Neural progenitor cell (in vitro differentiated cells): ENCODE results near the gene CDC16. TPM values are rescaled to one million over a fixed set of nuclear protein-coding genes. Genes with fewer than 3 reads are reported as not detected.
"Not testable (repeated sequence)": the region's sequence is repeated elsewhere in the genome, so short reads cannot be mapped to it uniquely, and the experiment has no call there.

Experiments
- DNase-seq: peaks from one replicate; pipeline ENCODE4 v3.0.0-alpha.2; 2016; ENCODE audit warnings: low spot score
- H2AFZ ChIP-seq: fragments of 200-600 bp; sonication (generic); replicated peaks from 2 replicates; pipeline ENCODE4 v1.6.1; 2016; ENCODE audit warnings: antibody characterized with exemption
- H3F3A ChIP-seq: fragments of 200-600 bp; sonication (generic); 2 replicates; pipeline ENCODE4 v1.6.1; 2016; ENCODE audit warnings: antibody characterized with exemption, low read depth
- H3K27ac ChIP-seq: fragments of 200-600 bp; sonication (generic); 2 replicates; pipeline ENCODE4 v1.5.1; 2016; ENCODE audit warnings: mild to moderate bottlenecking
- H3K27me3 ChIP-seq: fragments of 200-600 bp; sonication (generic); 2 replicates; pipeline ENCODE4 v1.6.1; 2016; ENCODE audit warnings: mild to moderate bottlenecking, moderate library complexity
- H3K36me3 ChIP-seq: fragments of 200-600 bp; sonication (generic); 2 replicates; pipeline ENCODE4 v1.5.1; 2016
- H3K4me1 ChIP-seq: fragments of 200-600 bp; sonication (generic); 2 replicates; pipeline ENCODE4 v1.6.1; 2016; ENCODE audit warnings: mixed run types
- H3K4me2 ChIP-seq: fragments of 200-600 bp; sonication (generic); 2 replicates; pipeline ENCODE4 v1.6.1; 2016
- H3K4me3 ChIP-seq: fragments of 200-600 bp; sonication (generic); 2 replicates; pipeline ENCODE4 v1.5.1; 2016
- H3K79me2 ChIP-seq: fragments of 200-600 bp; sonication (generic); 2 replicates; pipeline ENCODE4 v1.6.1; 2016; ENCODE audit warnings: low read depth
- H3K9ac ChIP-seq: fragments of 200-600 bp; sonication (generic); 2 replicates; pipeline ENCODE4 v1.6.1; 2016
- H3K9me3 ChIP-seq: fragments of 200-600 bp; sonication (generic); 2 replicates; pipeline ENCODE4 v1.5.1; 2016; ENCODE audit warnings: low read depth
- H4K20me1 ChIP-seq: fragments of 200-600 bp; sonication (generic); 2 replicates; pipeline ENCODE4 v1.6.1; 2016; ENCODE audit warnings: low read depth
- H3K27ac Mint-ChIP-seq: 3 replicates; pipeline ENCODE4 v1.8.0; 2021; ENCODE audit warnings: mixed read lengths
- H3K27me3 Mint-ChIP-seq: 2 replicates; pipeline ENCODE4 v1.8.0; 2022; ENCODE audit warnings: low read depth, mild to moderate bottlenecking, inconsistent platforms, moderate library complexity, mixed read lengths; ENCODE audit not compliant: insufficient read depth
- H3K36me3 Mint-ChIP-seq: 3 replicates; pipeline ENCODE4 v1.8.0; 2021; ENCODE audit warnings: mixed read lengths
- H3K4me1 Mint-ChIP-seq: 3 replicates; pipeline ENCODE4 v1.8.0; 2021; ENCODE audit warnings: mixed read lengths
- H3K4me3 Mint-ChIP-seq: 3 replicates; pipeline ENCODE4 v1.8.0; 2021; ENCODE audit warnings: mild to moderate bottlenecking, moderate library complexity, mixed read lengths
- H3K9me3 Mint-ChIP-seq: 3 replicates; pipeline ENCODE4 v1.8.0; 2020; ENCODE audit warnings: mixed read lengths
- EZH2 ChIP-seq: fragments of 200-600 bp; sonication (generic); IDR thresholded peaks from 2 replicates; pipeline ENCODE4 v1.6.1; 2017; ENCODE audit warnings: antibody characterized with exemption, mild to moderate bottlenecking, moderate library complexity
- EZH2phosphoT487 ChIP-seq: fragments of 200-600 bp; sonication (generic); IDR thresholded peaks from 2 replicates; pipeline ENCODE4 v1.6.1; 2017; ENCODE audit warnings: antibody characterized with exemption
- total RNA-seq: library from RNA; depleted of rRNA; stranded (reverse); fragments of >200 nt; gene quantifications from 2 replicates; pipeline ENCODE4 v1.2.3, GENCODE V29; 2015; ENCODE audit warnings: low replicate concordance
- TF ChIP-seq, protein P1 (sequence below): fragments of 200-600 bp; sonication (generic); IDR thresholded peaks from 2 replicates; pipeline ENCODE4 v1.5.1; 2017; ENCODE audit warnings: antibody characterized with exemption, mild to moderate bottlenecking

Gene CDC16
- total RNA-seq, 1 donor from 2014 or later = 69.6 TPM

DNA sequence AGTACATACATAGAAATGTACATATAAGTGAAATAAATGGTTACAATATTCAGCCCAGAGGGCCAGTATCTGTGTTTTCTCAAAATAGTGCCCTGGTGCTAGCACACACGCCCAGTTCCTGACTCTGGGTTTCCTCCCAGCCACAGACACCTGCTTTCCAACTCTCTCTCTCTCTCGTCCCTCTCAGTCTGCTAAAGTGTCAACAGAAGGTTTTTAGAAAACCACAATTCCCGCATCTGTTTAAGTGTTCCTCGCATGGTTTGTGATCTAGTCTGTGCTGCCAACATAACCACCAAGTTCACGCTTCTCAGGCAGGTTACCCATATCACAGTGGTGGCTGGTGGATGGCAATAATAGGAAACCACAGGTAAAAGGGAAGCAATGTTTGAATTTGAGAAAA is 28.9 kb downstream of the CDC16 start:
- no peaks in the 10 kb centered on the region for H4K20me1 ChIP-seq
- H3K4me1 ChIP-seq = no peaks in the 10 kb centered on the region
- no peak overlapping the region for H3K4me3 Mint-ChIP-seq
- no peak overlapping the region for H2AFZ ChIP-seq
- no peak for DNase-seq
- no peaks in the 10 kb centered on the region for H3F3A ChIP-seq
- H3K4me3 ChIP-seq = no peak overlapping the region
- peaks cover 43% of the 10 kb centered on the region for H3K36me3 Mint-ChIP-seq
- peaks cover 16% of the 10 kb centered on the region for H3K36me3 ChIP-seq
- H3K27me3 ChIP-seq = no peaks in the 10 kb centered on the region
- no peaks in the 10 kb centered on the region for H3K27me3 Mint-ChIP-seq
- no peaks in the 10 kb centered on the region for H3K9me3 ChIP-seq
- no peaks in the 10 kb centered on the region for H3K9me3 Mint-ChIP-seq
- no peak overlapping the region for H3K27ac Mint-ChIP-seq
- H3K27ac ChIP-seq = no peak overlapping the region
- no peak for TF ChIP-seq EZH2phosphoT487
- TF ChIP-seq EZH2 = no peak
- TF ChIP-seq, protein P1, sequence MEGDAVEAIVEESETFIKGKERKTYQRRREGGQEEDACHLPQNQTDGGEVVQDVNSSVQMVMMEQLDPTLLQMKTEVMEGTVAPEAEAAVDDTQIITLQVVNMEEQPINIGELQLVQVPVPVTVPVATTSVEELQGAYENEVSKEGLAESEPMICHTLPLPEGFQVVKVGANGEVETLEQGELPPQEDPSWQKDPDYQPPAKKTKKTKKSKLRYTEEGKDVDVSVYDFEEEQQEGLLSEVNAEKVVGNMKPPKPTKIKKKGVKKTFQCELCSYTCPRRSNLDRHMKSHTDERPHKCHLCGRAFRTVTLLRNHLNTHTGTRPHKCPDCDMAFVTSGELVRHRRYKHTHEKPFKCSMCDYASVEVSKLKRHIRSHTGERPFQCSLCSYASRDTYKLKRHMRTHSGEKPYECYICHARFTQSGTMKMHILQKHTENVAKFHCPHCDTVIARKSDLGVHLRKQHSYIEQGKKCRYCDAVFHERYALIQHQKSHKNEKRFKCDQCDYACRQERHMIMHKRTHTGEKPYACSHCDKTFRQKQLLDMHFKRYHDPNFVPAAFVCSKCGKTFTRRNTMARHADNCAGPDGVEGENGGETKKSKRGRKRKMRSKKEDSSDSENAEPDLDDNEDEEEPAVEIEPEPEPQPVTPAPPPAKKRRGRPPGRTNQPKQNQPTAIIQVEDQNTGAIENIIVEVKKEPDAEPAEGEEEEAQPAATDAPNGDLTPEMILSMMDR = no peak
- no peak overlapping the region for H3K4me2 ChIP-seq
- no peaks in the 10 kb centered on the region for H3K4me1 Mint-ChIP-seq
- H3K79me2 ChIP-seq = no peaks in the 10 kb centered on the region
- no peak overlapping the region for H3K9ac ChIP-seq

DNA sequence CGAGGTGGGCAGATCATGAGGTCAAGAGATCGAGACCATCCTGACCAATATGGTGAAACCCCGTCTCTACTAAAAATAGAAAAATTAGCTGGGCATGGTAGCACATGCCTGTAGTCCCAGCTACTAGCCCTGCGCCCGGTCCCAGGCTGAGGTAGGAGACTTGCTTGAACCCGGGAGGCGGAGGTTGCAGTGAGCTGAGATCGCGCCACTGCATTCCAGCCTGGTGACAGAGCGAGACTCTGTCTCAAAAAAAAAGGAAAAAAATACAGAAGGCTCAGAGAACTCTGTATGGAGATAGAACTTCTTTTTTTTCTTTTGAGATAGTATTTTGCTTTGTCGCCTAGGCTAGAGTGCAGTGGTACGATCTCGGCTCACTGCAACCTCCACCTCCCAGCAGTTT is 29.6 kb downstream of the CDC16 start:
- H3K79me2 ChIP-seq, H3K27me3 Mint-ChIP-seq, H3K4me1 Mint-ChIP-seq, H3K9ac ChIP-seq, H3K4me3 ChIP-seq, H3K27me3 ChIP-seq, H3K9me3 ChIP-seq, H3F3A ChIP-seq, DNase-seq, H3K27ac Mint-ChIP-seq, H2AFZ ChIP-seq, H3K4me3 Mint-ChIP-seq, H4K20me1 ChIP-seq, H3K4me1 ChIP-seq, H3K4me2 ChIP-seq, H3K27ac ChIP-seq, H3K9me3 Mint-ChIP-seq: not testable (repeated sequence)
- peaks cover 12% of the 10 kb centered on the region for H3K36me3 ChIP-seq
- H3K36me3 Mint-ChIP-seq = peaks cover 47% of the 10 kb centered on the region

GRCh38 chr13:114264886-114265611 is 30.4 kb downstream of the CDC16 start:
- Histone ChIP-seq H3K36me3 (peaks cover 10% of the 10 kb centered on the region), H3K9ac (no peak overlapping the region), H3K79me2 (no peaks in the 10 kb centered on the region), H2AFZ (no peak overlapping the region), H3K27me3 (no peaks in the 10 kb centered on the region), H3K4me1 (no peaks in the 10 kb centered on the region), H3F3A (no peaks in the 10 kb centered on the region), H3K9me3 (no peaks in the 10 kb centered on the region), H3K4me3 (no peak overlapping the region), H3K4me2 (no peak overlapping the region), H3K27ac (no peak overlapping the region), H4K20me1 (no peaks in the 10 kb centered on the region)
- H3K9me3 Mint-ChIP-seq = no peaks in the 10 kb centered on the region
- peaks cover 47% of the 10 kb centered on the region for H3K36me3 Mint-ChIP-seq
- TF ChIP-seq, protein P1 = no peak
- TF ChIP-seq EZH2 (no peak), EZH2phosphoT487 (no peak)
- no peak for DNase-seq
- no peak overlapping the region for H3K4me3 Mint-ChIP-seq
- H3K4me1 Mint-ChIP-seq = no peaks in the 10 kb centered on the region
- no peaks in the 10 kb centered on the region for H3K27me3 Mint-ChIP-seq
- H3K27ac Mint-ChIP-seq = no peak overlapping the region

DNA sequence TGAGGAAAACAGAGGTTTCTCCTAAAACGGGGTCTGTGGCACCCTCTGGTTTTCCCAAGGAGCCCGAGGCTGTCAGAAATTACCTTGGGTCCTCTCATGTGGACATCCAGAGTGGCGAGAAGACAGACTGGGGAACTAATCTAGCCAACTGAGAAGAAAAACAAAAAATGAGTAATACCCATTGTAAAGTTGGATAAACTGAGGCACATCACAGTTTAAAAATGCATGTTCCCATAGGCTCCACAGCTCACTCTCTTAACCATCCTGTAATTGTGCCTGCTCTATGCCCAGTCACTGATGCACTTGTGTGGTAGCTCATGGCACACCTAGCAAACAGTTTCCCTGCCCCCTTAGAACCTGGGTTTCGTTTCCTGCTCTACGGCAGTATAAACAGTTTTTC is 31.5 kb downstream of the CDC16 start:
- no peaks in the 10 kb centered on the region for H3K4me1 Mint-ChIP-seq
- H4K20me1 ChIP-seq = no peaks in the 10 kb centered on the region
- H3K27me3 ChIP-seq = no peaks in the 10 kb centered on the region
- TF ChIP-seq, protein P1 = no peak
- TF ChIP-seq EZH2phosphoT487 (no peak), EZH2 (no peak)
- no peak overlapping the region for H2AFZ ChIP-seq
- H3K27ac ChIP-seq = no peak overlapping the region
- H3K4me1 ChIP-seq = no peaks in the 10 kb centered on the region
- no peak overlapping the region for H3K4me3 Mint-ChIP-seq
- H3K9ac ChIP-seq = no peak overlapping the region
- no peaks in the 10 kb centered on the region for H3K9me3 Mint-ChIP-seq
- no peak overlapping the region for H3K27ac Mint-ChIP-seq
- no peak overlapping the region for H3K4me2 ChIP-seq
- H3K36me3 Mint-ChIP-seq = peaks cover 53% of the 10 kb centered on the region
- no peaks in the 10 kb centered on the region for H3K9me3 ChIP-seq
- no peak overlapping the region for H3K4me3 ChIP-seq
- H3K36me3 ChIP-seq = peaks cover 10% of the 10 kb centered on the region
- no peak for DNase-seq
- no peaks in the 10 kb centered on the region for H3K79me2 ChIP-seq
- no peaks in the 10 kb centered on the region for H3F3A ChIP-seq
- H3K27me3 Mint-ChIP-seq = no peaks in the 10 kb centered on the region
